C4-2B (cell line): ENCODE measurements around the gene PLAAT1.

Experiments used
- H3K27ac ChIP-seq: fragments of 450-650 bp; 2 replicates; pipeline ENCODE4 v1.5.1; 2017
- ZFX ChIP-seq: fragments of 450-650 bp; IDR thresholded peaks from 2 replicates; pipeline ENCODE4 v1.6.1; 2017
- TF ChIP-seq, protein P1 (sequence below): fragments of 450-650 bp; conservative IDR thresholded peaks from 2 replicates; pipeline ENCODE4 v1.5.1; 2017; ENCODE audit warnings: mild to moderate bottlenecking

PLAAT1 gene

DNA sequence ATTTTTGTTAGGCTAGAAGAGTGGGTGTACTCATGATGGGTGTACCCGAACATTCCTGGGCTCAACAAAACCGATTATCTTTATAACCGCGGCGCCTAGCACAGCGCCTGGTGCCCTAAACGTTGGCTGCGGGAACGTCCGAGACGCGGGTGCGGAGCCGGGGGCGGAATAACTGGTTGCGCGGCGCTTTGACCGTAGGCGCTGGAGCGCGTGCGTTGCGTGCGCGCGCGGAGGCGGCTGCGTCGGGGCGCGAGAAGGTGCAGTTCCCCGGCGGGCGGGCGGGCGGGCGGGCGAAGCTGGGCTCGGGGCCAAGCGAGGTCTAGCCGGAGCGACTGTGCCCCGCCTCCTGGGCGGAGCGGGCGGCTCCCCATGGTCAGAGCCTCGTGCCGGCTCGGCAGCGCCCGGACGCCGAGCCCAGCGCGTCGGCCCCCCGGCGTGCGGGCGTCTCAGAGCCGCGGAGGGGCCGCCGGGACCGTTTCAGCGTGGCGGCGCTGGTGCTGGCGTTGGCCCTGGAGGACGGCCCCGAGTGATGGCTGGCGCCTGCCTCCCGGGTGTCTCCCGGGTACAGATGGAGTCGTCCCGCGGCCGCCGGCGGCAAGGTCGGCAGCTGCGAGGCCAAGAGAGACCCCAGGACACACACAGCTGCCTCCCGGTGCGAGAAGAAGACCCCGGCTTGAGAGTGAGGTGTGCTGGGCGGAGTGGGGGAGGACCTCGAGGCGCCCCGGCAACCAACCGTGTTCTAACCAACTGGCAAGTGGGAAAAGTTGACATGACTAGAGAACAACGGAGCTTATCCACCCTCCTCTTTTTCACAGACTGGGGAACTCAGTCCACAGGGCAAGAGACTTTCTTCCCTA is at the start of gene PLAAT1:
Gene PLAAT1 (plus strand): TSS at position 373 of the 857 bp plus-strand sequence. CDS start 14,429 bp downstream, outside the sequence.
- no peak for TF ChIP-seq ZFX
- TF ChIP-seq, protein P1, sequence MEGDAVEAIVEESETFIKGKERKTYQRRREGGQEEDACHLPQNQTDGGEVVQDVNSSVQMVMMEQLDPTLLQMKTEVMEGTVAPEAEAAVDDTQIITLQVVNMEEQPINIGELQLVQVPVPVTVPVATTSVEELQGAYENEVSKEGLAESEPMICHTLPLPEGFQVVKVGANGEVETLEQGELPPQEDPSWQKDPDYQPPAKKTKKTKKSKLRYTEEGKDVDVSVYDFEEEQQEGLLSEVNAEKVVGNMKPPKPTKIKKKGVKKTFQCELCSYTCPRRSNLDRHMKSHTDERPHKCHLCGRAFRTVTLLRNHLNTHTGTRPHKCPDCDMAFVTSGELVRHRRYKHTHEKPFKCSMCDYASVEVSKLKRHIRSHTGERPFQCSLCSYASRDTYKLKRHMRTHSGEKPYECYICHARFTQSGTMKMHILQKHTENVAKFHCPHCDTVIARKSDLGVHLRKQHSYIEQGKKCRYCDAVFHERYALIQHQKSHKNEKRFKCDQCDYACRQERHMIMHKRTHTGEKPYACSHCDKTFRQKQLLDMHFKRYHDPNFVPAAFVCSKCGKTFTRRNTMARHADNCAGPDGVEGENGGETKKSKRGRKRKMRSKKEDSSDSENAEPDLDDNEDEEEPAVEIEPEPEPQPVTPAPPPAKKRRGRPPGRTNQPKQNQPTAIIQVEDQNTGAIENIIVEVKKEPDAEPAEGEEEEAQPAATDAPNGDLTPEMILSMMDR, result no peak
- no peak within 1 kb of the TSS for H3K27ac ChIP-seq

DNA sequence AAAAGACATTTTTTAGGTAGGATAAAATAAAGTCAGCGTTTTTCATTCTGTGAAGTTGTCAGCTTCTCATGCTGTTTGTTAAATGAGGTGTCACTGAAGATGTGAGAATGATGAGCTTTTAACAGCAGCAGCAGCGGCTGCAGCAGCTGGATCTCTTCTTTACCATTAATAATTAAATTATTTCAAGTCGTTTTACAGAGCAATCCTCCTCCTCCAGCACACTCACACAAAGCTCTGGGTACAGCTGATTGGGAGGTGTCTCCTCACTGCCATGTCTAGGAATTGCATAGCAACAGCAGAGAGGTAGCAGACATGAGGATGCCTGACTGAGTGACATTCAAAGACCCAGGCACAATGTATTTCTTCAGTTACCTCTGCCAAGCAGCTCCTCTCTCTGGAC is 46.7 kb upstream of the PLAAT1 start:
- H3K27ac ChIP-seq, result no peak overlapping the region
- no peak for TF ChIP-seq ZFX
- TF ChIP-seq, protein P1, result no peak

- no peak for TF ChIP-seq ZFX
- TF ChIP-seq, protein P1, result no peak
- H3K27ac ChIP-seq, result no peak overlapping the region
Measured at GRCh38 chr3:193196746-193197145, 44.3 kb upstream of the PLAAT1 start.

DNA sequence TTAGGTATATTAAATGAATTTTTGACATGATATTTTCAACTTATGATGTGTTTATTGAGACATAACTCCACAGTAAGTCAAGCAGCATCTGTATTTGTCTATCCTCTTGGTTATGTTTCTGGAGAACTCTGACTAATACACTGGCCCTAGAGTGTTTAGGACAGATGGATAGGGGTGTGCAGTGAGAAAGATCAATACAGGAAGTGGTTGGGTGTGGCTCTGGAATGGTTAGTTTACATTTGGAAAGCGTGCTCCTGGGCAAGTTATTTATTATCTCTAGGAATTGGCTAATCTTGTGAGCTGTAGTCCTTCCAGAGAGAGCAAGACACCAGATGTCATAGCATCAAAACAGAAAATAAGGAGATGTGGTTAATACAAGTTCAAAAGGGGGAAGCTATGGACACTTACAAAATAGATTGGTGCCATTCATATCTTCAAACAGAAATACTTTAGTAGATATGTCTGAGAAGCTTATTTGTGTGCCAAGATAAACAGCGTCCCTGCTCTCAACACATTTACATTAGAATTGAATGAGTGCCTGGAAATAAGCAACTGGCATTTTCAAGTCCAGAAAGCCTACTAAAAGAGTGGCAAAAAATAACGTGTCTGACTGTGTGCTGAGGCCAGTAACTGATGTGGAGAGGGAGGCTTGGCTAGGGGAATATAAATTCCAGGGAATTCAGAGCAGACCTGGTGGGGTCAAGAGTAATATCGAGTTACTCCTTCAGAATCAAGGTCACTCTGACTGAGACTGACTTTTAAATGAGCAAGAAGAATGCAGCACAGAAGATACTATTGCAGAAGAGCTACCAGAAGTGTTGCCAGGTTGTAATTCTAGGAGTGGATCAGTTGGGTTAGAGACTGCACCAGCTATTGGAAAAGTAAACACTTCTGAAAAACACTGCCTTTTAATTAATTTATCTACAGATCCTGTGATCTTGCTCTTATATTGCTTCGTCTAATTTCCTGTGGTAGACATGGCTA is 33.4 kb upstream of the PLAAT1 start:
- no peak for TF ChIP-seq ZFX
- TF ChIP-seq, protein P1, result no peak
- no peak overlapping the region for H3K27ac ChIP-seq

- TF ChIP-seq, protein P1, result no peak
- TF ChIP-seq ZFX, result no peak
- no peak overlapping the region for H3K27ac ChIP-seq
Measured at GRCh38 chr3:193210618-193211017, 30.4 kb upstream of the PLAAT1 start.

- no peak overlapping the region for H3K27ac ChIP-seq
- TF ChIP-seq, protein P1, result no peak
- TF ChIP-seq ZFX, result no peak
Measured at GRCh38 chr3:193211173-193211572, 29.8 kb upstream of the PLAAT1 start.

GRCh38 chr3:193211984-193212383 is 29.0 kb upstream of the PLAAT1 start:
- H3K27ac ChIP-seq, result no peak overlapping the region

More at GRCh38 chr3:193211984-193212383, 29.0 kb upstream of the PLAAT1 start:
- no peak for TF ChIP-seq ZFX
